PC-9 (cell line): ENCODE measurements around the gene SPRR2A. TPM values are rescaled to one million over a fixed set of nuclear protein-coding genes. Genes with fewer than 3 reads are reported as not detected.

ENCODE experiments used
- Bru-seq: library from RNA; stranded (reverse); fragments of 400-500 nt; gene quantifications from one replicate; lab custom pipeline; 2021; lab: Mats Ljungman, UMichigan
- BruChase-seq, 2 experiments: library from RNA; stranded (reverse); fragments of 400-500 nt; gene quantifications; one replicate each; lab custom pipeline; 2021; lab: Mats Ljungman, UMichigan
- BruUV-seq: library from RNA; stranded (reverse); fragments of 400-500 nt; replicated peaks from 2 replicates; lab custom pipeline; 2021; lab: Mats Ljungman, UMichigan
- CTCF ChIA-PET: fragments of 300-600 bp; sonication (Branson Sonifier 250); formaldehyde crosslinking; loops from one replicate; lab custom pipeline; 2022; ENCODE audit warnings: antibody characterized with exemption; lab: Charles Lee
- POLR2A ChIA-PET: fragments of 300-600 bp; sonication (Branson Sonifier 250); formaldehyde crosslinking; loops from one replicate; lab custom pipeline; 2022; ENCODE audit warnings: antibody characterized with exemption; ENCODE audit not compliant: unreplicated experiment; lab: Charles Lee
- DNase-seq, 2 experiments: peaks; one replicate each; pipeline versions ENCODE4 v3.0.0 to v3.0.0-alpha.2; 2015 to 2022; ENCODE audit warnings: mixed read lengths in 1 of 2
- H2AFZ ChIP-seq: fragments of 200-600 bp; sonication (generic); 2 replicates; pipeline ENCODE4 v1.8.1; 2017; ENCODE audit warnings: antibody characterized with exemption
- H3F3A ChIP-seq: fragments of 200-600 bp; sonication (generic); 2 replicates; pipeline ENCODE4 v1.8.1; 2017; ENCODE audit warnings: antibody characterized with exemption, mild to moderate bottlenecking, low read depth; ENCODE audit not compliant: insufficient read depth
- H3K27ac ChIP-seq: fragments of 200-600 bp; sonication (generic); 2 replicates; pipeline ENCODE4 v1.6.1; 2016; ENCODE audit warnings: mixed run types
- H3K27me3 ChIP-seq: fragments of 200-600 bp; sonication (generic); 2 replicates; pipeline ENCODE4 v1.6.1; 2016; ENCODE audit warnings: low read depth, mixed run types; ENCODE audit not compliant: insufficient read depth
- H3K36me3 ChIP-seq: fragments of 200-600 bp; sonication (generic); 2 replicates; pipeline ENCODE4 v1.6.1; 2016; ENCODE audit warnings: low read depth, mixed run types
- H3K4me1 ChIP-seq: fragments of 200-600 bp; sonication (generic); replicated peaks from 2 replicates; pipeline ENCODE4 v1.6.1; 2016; ENCODE audit warnings: mixed run types; ENCODE audit not compliant: insufficient read depth
- H3K4me2 ChIP-seq: fragments of 200-600 bp; sonication (generic); 2 replicates; pipeline ENCODE4 v1.6.1; 2017; ENCODE audit warnings: mixed run types
- H3K4me3 ChIP-seq: fragments of 200-600 bp; sonication (generic); 2 replicates; pipeline ENCODE4 v1.6.1; 2016; ENCODE audit warnings: mixed run types
- H3K79me2 ChIP-seq: fragments of 200-600 bp; sonication (generic); 2 replicates; pipeline ENCODE4 v1.6.1; 2017; ENCODE audit warnings: low read depth, mixed run types
- H3K9me2 ChIP-seq: fragments of 200-600 bp; sonication (generic); 2 replicates; pipeline ENCODE4 v1.8.1; 2017; ENCODE audit warnings: mild to moderate bottlenecking; ENCODE audit not compliant: insufficient read depth
- H3K9me3 ChIP-seq: fragments of 200-600 bp; sonication (generic); 2 replicates; pipeline ENCODE4 v1.8.1; 2016; ENCODE audit warnings: low read depth; ENCODE audit not compliant: insufficient read depth
- H4K20me1 ChIP-seq: fragments of 200-600 bp; sonication (generic); 2 replicates; pipeline ENCODE4 v1.8.1; 2017; ENCODE audit not compliant: insufficient read depth
- CTCF ChIP-seq: fragments of 200-600 bp; sonication (generic); conservative IDR thresholded peaks from 2 replicates; pipeline ENCODE4 v1.6.1; 2017; ENCODE audit warnings: mixed run types, antibody characterized with exemption, mild to moderate bottlenecking, moderate library complexity
- EZH2 ChIP-seq: fragments of 200-600 bp; sonication (generic); IDR thresholded peaks from 2 replicates; pipeline ENCODE4 v1.8.0; 2017; ENCODE audit warnings: antibody characterized with exemption, low read depth
- intact Hi-C: fragments of 100-400 bp; cut with micrococcal nuclease; formaldehyde crosslinking; loops from one replicate; pipeline ENCODE4 v1.10.0; 2022; ENCODE audit not compliant: unreplicated experiment
- long read RNA-seq: library from polyadenylated mRNA; stranded (forward); transcript quantifications from one replicate; pipeline ENCODE4 v2.0.0, GENCODE V29; 2022
- total RNA-seq: library from RNA; stranded (reverse); gene quantifications from 2 replicates; pipeline ENCODE4 v1.2.3, GENCODE V29; 2021

SPRR2A gene
- total RNA-seq, result not detected in 2 replicates
- Bru-seq, nascent RNA, result not detected
- BruChase-seq, experiment 1, labeled RNA remaining after a 2-hour chase, result not detected
- BruChase-seq, experiment 2, labeled RNA remaining after a 6-hour chase, result not detected
- long read RNA-seq, result 0 reads

GRCh38 chr1:153057375-153057774, at the start of gene SPRR2A:
TSS of gene SPRR2A (minus strand) at chr1:153057512. CDS start at chr1:153056735, 777 bp downstream.
- Histone ChIP-seq H2AFZ (no peak within 1 kb of the TSS), H3K9me2 (no peaks in the 10 kb centered on the region), H3K4me1 (peaks cover 8% of the 10 kb centered on the region), H3K27ac (no peak within 1 kb of the TSS), H3K36me3 (no peaks in the 10 kb centered on the region), H3F3A (no peaks in the 10 kb centered on the region; the same call in 1 of the 2 replicates), H4K20me1 (no peaks in the 10 kb centered on the region), H3K4me2 (no peak within 1 kb of the TSS), H3K79me2 (no peaks in the 10 kb centered on the region), H3K4me3 (no peak within 1 kb of the TSS), H3K27me3 (peaks cover 15% of the 10 kb centered on the region), H3K9me3 (no peaks in the 10 kb centered on the region)
- TF ChIP-seq CTCF (no peak), EZH2 (no peak)
- no TSS peak for BruUV-seq
- ChIA-PET CTCF (no interaction called here), POLR2A (no interaction called here)
- intact Hi-C loops, result no loop called here
- no peak for DNase-seq

GRCh38 chr1:153100245-153100644, 42.9 kb upstream of the SPRR2A start:
- no peak overlapping the region for H3K4me3 ChIP-seq
- peaks cover 12% of the 10 kb centered on the region for H3F3A ChIP-seq
- DNase-seq, result peak; percentile 40 to 76
- no peak for TF ChIP-seq EZH2
- no peak for TF ChIP-seq CTCF
- no peaks in the 10 kb centered on the region for H3K9me2 ChIP-seq
- H2AFZ ChIP-seq, result no peak overlapping the region
- ChIA-PET CTCF (no interaction called here), POLR2A (no interaction called here)
- H3K36me3 ChIP-seq, result no peaks in the 10 kb centered on the region
- H3K4me1 ChIP-seq, result peaks cover 7% of the 10 kb centered on the region; the same call in 1 of the 2 replicates
- intact Hi-C loops, result no loop called here
- no peaks in the 10 kb centered on the region for H3K27me3 ChIP-seq
- H4K20me1 ChIP-seq, result no peaks in the 10 kb centered on the region
- no peak overlapping the region for H3K4me2 ChIP-seq
- H3K79me2 ChIP-seq, result no peaks in the 10 kb centered on the region
- BruUV-seq, result no TSS peak
- H3K9me3 ChIP-seq, result peaks cover 4% of the 10 kb centered on the region
- H3K27ac ChIP-seq, result peak overlapping the region; percentile 71

- Histone ChIP-seq H3F3A (peaks cover 12% of the 10 kb centered on the region), H3K4me3 (no peak overlapping the region), H4K20me1 (no peaks in the 10 kb centered on the region), H3K27me3 (no peaks in the 10 kb centered on the region), H3K9me3 (peaks cover 4% of the 10 kb centered on the region), H3K4me1 (peaks cover 7% of the 10 kb centered on the region; the same call in 1 of the 2 replicates), H3K4me2 (no peak overlapping the region), H2AFZ (no peak overlapping the region), H3K9me2 (no peaks in the 10 kb centered on the region), H3K79me2 (no peaks in the 10 kb centered on the region), H3K36me3 (no peaks in the 10 kb centered on the region), H3K27ac (peak overlapping the region; percentile 71)
- CTCF ChIA-PET, result no interaction called here
- DNase-seq, result no peak
- TF ChIP-seq EZH2, result no peak
- TF ChIP-seq CTCF, result no peak
- POLR2A ChIA-PET, result no interaction called here
- intact Hi-C loops, result no loop called here
- no TSS peak for BruUV-seq
Observed at GRCh38 chr1:153099461-153100045, 42.2 kb upstream of the SPRR2A start.
